ENCODE data around the gene DBNL.

Gene DBNL

GRCh38 chr7:44062180-44062902 lies 17.8 kb downstream of the DBNL start:
- no peak for DNase-seq

- no peak for DNase-seq
Measured at GRCh38 chr7:44062903-44063295, 18.4 kb downstream of the DBNL start.

DNA sequence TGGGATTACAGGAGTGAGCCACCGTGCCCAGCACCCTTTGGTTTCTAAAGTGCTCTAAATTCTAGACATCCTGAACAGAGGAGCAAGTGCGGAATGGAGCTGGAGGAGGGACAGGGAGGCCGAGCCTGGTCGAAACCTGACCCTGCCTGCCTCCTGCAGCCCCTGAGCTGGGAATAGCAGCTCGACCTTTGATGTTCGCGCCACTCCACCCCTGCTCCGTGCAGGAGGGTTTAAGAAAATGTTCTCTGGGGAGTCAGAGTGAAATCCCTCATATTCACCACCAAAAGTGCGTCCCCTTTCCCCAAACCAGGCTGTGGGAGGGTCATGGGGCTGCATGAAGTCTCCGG lies 19.0 kb downstream of the DBNL start:
- DNase-seq: no peak

GRCh38 chr7:44063894-44064651 lies 19.6 kb downstream of the DBNL start:
- no peak for DNase-seq

DNA sequence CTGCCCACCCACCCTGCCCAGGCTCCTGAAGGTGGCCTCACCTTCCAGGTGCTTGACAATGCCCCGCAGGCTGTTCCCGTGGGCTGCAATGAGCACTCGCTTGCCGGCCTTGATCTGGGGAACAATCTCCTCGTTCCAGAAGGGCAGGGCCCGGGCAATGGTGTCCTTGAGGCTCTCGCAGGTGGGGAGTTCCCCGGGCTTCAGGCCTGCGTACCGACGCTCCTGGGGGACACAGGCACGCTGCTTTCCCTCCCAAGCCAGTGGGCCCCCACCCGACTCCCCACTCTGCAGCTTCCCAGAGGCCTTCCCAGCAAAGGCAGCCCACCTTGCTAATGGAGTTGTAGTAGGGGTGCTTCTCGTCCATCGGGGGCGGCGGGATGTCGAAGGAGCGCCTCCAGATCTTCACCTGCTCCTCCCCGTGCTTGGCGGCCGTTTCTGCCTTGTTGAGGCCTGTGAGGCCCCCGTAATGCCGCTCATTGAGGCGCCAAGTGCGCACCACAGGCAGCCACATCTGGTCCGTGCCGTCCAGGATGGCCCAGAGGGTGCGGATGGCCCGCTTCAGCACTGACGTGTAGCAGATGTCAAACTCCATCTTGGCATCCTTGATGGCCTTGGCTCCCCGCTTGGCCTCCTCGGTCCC lies 20.4 kb downstream of the DBNL start:
- no peak for DNase-seq

DNA sequence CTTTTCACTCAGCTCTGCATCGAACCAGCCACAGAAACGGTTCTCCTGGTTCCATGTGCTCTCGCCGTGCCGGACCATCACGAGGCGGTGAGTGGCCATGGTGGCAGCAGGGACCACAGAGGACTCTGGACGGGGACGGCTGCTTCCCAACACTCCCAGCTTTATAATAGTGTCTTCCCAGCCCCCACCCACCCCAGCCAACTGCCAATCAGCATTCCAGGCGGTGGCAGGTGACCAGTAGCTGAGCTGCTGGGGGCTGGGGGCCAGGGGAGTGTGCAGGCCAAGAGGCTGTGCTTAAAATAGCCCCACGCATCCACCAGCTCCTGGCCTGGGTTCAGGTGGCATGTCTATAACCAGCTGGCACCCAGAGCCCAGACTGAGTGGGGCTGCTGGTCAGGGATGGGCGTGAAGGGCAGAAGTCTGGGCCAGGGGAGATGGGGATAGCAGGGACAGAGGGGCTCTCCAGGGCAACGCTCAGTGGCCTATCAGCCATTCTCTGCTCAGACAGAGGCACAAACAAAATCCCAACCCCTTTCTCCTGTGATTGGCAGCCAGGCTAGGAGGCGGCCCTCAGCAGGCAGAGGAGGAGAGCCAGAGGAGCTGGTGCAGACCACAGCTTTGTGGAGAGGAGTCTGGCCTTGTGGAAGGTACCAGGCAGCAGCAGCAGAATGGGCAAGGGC lies 21.1 kb downstream of the DBNL start, which contains the start of gene PGAM2:
PGAM2 (minus strand) TSS at position 137 of the 680 bp plus-strand sequence; CDS start at position 99, 38 bp downstream.
- DNase-seq: peak; percentile 13

- DNase-seq: no peak
Measured at GRCh38 chr7:44066111-44066460, 21.6 kb downstream of the DBNL start.

GRCh38 chr7:44066494-44067063 lies 22.1 kb downstream of the DBNL start:
- no peak for DNase-seq

DNA sequence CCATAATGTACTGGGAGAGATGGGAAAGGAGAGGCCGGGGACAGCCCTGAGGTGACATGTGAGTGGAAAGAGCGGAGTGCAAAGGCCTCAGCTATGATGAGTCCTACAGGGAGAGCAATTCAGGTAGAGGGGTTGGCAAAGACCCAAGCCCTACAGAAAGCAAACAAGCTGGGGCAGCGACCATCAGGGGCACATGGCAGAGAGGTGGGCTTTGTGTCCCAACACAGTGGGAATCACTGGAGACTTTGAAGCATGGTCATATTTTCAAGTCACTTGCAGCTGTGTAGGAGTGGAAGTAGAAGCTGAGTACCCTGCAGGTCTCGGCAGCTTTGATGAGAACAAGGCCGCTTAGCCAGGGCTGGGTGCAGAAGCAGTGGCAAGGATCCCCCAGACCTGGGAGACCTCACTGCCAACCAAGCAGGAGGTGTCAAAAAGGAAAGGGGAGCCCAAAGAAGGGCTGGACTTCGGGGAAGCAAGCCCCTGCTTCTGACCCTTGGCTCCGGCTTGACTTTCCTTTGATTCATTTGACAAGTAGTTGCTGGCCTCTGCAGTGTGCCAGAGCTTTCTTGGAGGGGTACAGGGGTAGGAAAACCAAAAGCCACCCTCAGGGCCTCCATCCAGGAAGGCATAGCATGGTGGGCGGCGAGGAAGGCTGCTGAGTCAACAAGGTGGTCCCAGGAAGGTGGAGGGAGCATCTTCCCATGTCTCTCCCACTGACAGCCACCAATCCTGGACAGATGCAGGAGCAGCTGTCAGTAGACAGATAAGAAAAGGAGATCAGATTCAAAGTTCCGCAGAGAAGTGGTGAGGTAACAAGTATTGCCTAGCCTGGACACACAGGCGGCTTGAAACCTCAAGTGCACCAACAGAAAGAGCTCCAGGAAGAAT lies 22.8 kb downstream of the DBNL start:
- peak; percentile 24 for DNase-seq

GRCh38 chr7:44068054-44068453 lies 23.6 kb downstream of the DBNL start:
- DNase-seq: peak; percentile 59

DNA sequence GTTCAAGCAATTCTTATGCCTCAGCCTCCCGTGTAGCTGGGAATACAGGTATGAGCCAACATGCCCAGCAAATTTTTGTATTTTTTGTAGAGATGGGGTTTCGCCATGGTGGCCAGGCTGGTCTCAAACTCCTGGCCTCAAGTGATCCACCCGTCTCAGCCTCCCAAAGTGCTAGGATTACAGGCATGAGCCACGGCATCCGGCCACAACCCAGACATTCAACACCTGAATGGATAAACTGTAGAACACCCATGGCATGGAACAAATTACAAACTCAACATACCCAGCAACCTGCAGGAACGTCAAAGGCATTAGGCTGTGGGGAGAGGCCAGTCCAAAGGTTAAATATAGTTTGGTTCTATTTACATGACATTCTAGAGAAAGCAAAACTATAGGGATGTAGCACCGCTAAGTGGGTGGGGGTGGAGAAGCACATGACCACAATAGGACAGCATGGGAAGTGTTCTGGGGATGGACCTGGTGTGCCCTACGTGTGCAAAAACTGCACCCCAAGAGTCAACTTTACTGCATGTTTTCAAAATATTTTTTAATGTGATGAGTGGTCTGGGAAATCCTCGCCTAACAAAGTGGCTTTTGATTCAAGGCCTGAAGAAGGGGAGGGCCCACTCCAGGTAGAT lies 27.3 kb downstream of the DBNL start:
- no peak for DNase-seq

GRCh38 chr7:44072364-44073231 lies 28.1 kb downstream of the DBNL start:
- peak; percentile 16 for DNase-seq

- no peak for DNase-seq
Measured at GRCh38 chr7:44073664-44074348, 29.3 kb downstream of the DBNL start.

DNA sequence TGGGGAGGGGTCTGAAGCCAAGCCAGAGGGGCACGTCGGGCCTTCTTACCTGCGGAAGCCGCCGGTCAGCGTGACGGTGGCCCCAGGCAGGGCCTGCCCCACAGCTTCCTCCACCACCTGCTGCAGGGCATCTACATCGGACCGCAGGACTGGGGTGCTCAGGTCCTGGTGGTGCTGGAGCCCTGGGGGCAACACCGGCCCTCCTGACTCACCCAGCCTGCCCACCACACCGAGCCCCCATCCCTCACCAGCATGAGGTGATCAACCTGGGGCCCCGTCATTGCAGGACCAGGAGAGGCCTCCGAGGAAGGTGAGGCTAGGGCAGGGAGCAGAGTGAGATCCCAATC lies 29.8 kb downstream of the DBNL start:
- no peak for DNase-seq

- DNase-seq: no peak
Measured at GRCh38 chr7:44075296-44076075, 31.0 kb downstream of the DBNL start.

DNA sequence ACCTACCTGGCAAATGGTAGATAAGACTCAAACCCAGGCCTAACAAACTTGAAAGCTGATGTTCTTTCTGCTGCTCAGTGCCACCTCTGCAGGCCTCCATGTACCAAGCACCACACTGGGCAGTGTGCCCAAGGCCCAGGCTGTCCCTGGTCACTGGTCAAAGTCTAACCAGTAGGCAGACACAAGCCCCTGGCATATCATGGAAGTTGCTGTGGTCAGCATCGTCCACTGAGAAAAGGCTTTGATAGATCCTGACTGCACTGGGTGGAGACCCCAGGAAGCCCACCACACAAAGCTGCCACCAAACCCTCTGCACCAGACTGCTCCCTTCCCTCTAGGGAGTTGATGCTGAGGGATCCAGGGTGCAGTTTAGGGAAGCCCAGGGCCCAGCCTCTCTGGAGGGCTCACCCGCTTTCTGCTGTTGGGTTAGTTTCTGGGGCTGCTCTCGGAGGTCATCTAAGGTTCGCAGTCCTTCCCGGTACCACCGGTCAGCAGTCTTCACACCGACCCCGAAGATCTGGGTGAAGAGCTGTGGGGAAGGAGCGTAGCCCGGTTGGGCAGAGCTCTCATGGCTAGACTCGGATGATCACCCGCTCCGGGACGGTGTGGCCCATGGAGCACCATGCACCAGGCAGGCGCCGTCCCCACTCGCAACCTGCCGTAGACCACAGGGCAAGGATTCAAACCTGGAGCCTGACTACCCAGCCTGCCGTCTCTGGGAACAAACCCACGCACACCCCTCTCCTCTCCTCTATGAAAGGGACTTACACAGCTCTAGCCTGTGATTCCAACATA lies 31.8 kb downstream of the DBNL start:
- no peak for DNase-seq

GRCh38 chr7:44077061-44077460 lies 32.6 kb downstream of the DBNL start:
- no peak for DNase-seq

GRCh38 chr7:44077681-44078091 lies 33.2 kb downstream of the DBNL start:
- no peak for DNase-seq

Measured in NCI-H510A treated with DMSO at 0.1 percent for 48 hours (cell line).